HK-2 (cell line): ENCODE data around the gene TPRA1.

Experiments
- DNase-seq: peaks from one replicate; pipeline ENCODE4 v3.0.0-alpha.2; 2018; ENCODE audit not compliant: unreplicated experiment

The TPRA1 gene

GRCh38 chr3:127590593-127591465 lies at the start of gene TPRA1:
Gene TPRA1, minus strand, starts transcription at chr3:127590733. Its CDS starts 10,587 bp downstream, at chr3:127580146.
- DNase-seq, result peak; percentile 92

GRCh38 chr3:127640042-127640355 lies 49.5 kb upstream of the TPRA1 start:
- DNase-seq, result no peak

- no peak for DNase-seq
Measured at GRCh38 chr3:127639173-127640041, 48.9 kb upstream of the TPRA1 start.

GRCh38 chr3:127637971-127638370 lies 47.4 kb upstream of the TPRA1 start:
- DNase-seq, result no peak

- peak; percentile 65 for DNase-seq
Measured at GRCh38 chr3:127637546-127637945, 47.0 kb upstream of the TPRA1 start.

- no peak for DNase-seq
Measured at GRCh38 chr3:127634653-127635052, 44.1 kb upstream of the TPRA1 start.

GRCh38 chr3:127632035-127632820 lies 41.7 kb upstream of the TPRA1 start:
- no peak for DNase-seq

GRCh38 chr3:127630811-127631714 lies 40.5 kb upstream of the TPRA1 start:
- no peak for DNase-seq

- no peak for DNase-seq
Measured at GRCh38 chr3:127629467-127630403, 39.2 kb upstream of the TPRA1 start.

GRCh38 chr3:127628788-127629466 lies 38.4 kb upstream of the TPRA1 start, which contains the start of gene PODXL2:
Gene PODXL2, plus strand, starts transcription at chr3:127629185. Its CDS starts 35 bp downstream, at chr3:127629220.
- DNase-seq, result peak; percentile 82

- DNase-seq, result no peak
Measured at GRCh38 chr3:127628426-127628787, 37.9 kb upstream of the TPRA1 start.

GRCh38 chr3:127625821-127626220 lies 35.3 kb upstream of the TPRA1 start:
- no peak for DNase-seq

GRCh38 chr3:127624063-127624462 lies 33.5 kb upstream of the TPRA1 start:
- DNase-seq, result no peak

GRCh38 chr3:127622772-127623576 lies 32.4 kb upstream of the TPRA1 start:
- DNase-seq, result no peak

GRCh38 chr3:127622031-127622430 lies 31.5 kb upstream of the TPRA1 start:
- DNase-seq, result no peak

- no peak for DNase-seq
Measured at GRCh38 chr3:127620637-127621375, 30.3 kb upstream of the TPRA1 start.

GRCh38 chr3:127618891-127619290 lies 28.4 kb upstream of the TPRA1 start:
- no peak for DNase-seq
